ENCODE results near the gene MAPK10. TPM values are rescaled to one million over a fixed set of nuclear protein-coding genes. Genes with fewer than 3 reads are reported as not detected.

The MAPK10 gene
- total RNA-seq, 1 experiment from 2014 or later: 0.79 TPM

DNA sequence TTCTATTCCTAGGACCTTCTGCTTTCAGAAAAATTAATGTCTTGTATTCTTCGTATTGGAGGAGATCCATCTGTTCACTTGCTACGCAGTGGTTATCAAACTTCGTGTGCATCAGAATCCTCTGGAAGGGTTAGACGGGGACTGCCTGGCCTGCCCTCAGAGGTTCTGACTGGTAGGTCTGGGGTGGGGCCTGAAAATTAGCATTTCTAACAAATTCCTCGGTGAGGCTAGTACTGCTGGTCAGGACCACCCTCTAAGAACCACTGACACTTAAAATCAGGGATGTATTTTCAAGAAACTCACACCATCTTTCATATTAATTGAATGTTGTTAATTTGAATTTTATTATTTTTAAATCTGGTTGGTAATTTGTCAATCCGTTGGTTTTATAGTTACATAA, 63.0 kb downstream of the MAPK10 start:
- no TSS peak for BruUV-seq (replicated peaks)
- Mint-ChIP-seq H3K27ac (ENCODE audit: unreplicated experiment) (no peak overlapping the region), H3K9me3 (ENCODE audit: unreplicated experiment) (no peaks in the 10 kb centered on the region), H3K4me1 (ENCODE audit: low read depth, unreplicated experiment) (peaks cover 11% of the 10 kb centered on the region), H3K4me3 (ENCODE audit: unreplicated experiment) (no peak overlapping the region), H3K27me3 (ENCODE audit: insufficient read depth, unreplicated experiment) (no peaks in the 10 kb centered on the region), H3K36me3 (ENCODE audit: insufficient read depth, unreplicated experiment) (peaks cover 10% of the 10 kb centered on the region)
- POLR2A ChIA-PET: no interaction called here
- intact Hi-C loops (cut with micrococcal nuclease; ENCODE audit: unreplicated experiment): no loop called here
- H3K4me3 ChIP-seq (ENCODE audit: low read depth, low read length): no peak overlapping the region
- TF ChIP-seq, protein P1, sequence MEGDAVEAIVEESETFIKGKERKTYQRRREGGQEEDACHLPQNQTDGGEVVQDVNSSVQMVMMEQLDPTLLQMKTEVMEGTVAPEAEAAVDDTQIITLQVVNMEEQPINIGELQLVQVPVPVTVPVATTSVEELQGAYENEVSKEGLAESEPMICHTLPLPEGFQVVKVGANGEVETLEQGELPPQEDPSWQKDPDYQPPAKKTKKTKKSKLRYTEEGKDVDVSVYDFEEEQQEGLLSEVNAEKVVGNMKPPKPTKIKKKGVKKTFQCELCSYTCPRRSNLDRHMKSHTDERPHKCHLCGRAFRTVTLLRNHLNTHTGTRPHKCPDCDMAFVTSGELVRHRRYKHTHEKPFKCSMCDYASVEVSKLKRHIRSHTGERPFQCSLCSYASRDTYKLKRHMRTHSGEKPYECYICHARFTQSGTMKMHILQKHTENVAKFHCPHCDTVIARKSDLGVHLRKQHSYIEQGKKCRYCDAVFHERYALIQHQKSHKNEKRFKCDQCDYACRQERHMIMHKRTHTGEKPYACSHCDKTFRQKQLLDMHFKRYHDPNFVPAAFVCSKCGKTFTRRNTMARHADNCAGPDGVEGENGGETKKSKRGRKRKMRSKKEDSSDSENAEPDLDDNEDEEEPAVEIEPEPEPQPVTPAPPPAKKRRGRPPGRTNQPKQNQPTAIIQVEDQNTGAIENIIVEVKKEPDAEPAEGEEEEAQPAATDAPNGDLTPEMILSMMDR (IDR thresholded peaks at IDR 0.05; ENCODE audit: insufficient read depth in 1 of 2, low read depth in 1 of 2, low read length in 1 of 2, severe bottlenecking in 1 of 2, unreplicated experiment in 1 of 2): no peak
- H3K4me1 ChIP-seq: peaks cover 12% of the 10 kb centered on the region
- CTCF ChIA-PET: no interaction called here
- no peak for DNase-seq
- H3K9me3 ChIP-seq: peaks cover 13% of the 10 kb centered on the region
- no peaks in the 10 kb centered on the region for H3K27me3 ChIP-seq (replicated peaks; ENCODE audit: control insufficient read depth, insufficient read depth, low read length)
- no peaks in the 10 kb centered on the region for H3K36me3 ChIP-seq (ENCODE audit: control insufficient read depth, insufficient read depth, low read length)

DNA sequence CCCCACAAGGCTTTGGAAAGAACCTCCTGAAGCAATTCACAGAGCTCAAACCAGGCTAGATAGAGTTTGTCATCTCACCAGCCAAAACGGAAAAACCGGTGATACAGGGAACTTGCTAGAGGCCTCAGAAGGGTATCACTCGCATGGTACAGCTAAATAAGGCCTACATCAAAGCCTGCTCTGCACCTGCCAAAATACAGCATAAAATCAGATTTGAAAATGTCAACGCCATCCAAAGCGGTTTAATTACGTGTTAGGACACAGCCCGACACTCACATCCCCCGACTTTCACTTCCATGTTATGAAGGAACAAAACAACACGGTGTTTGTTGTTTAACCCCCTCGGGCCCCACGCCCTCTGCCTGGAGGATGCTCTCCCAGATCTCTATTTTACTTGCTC, 65.0 kb downstream of the MAPK10 start:
- TF ChIP-seq, protein P1 (IDR thresholded peaks at IDR 0.05; ENCODE audit: insufficient read depth in 1 of 2, low read depth in 1 of 2, low read length in 1 of 2, severe bottlenecking in 1 of 2, unreplicated experiment in 1 of 2): no peak
- H3K4me3 ChIP-seq (ENCODE audit: low read depth, low read length): no peak overlapping the region
- Mint-ChIP-seq H3K27ac (ENCODE audit: unreplicated experiment) (no peak overlapping the region), H3K9me3 (ENCODE audit: unreplicated experiment) (no peaks in the 10 kb centered on the region), H3K36me3 (ENCODE audit: insufficient read depth, unreplicated experiment) (no peaks in the 10 kb centered on the region), H3K4me1 (ENCODE audit: low read depth, unreplicated experiment) (no peaks in the 10 kb centered on the region), H3K27me3 (ENCODE audit: insufficient read depth, unreplicated experiment) (no peaks in the 10 kb centered on the region), H3K4me3 (ENCODE audit: unreplicated experiment) (no peak overlapping the region)
- H3K9me3 ChIP-seq: peaks cover under 1% of the 10 kb centered on the region; the same call in 1 of the 2 replicates
- H3K4me1 ChIP-seq: peaks cover under 1% of the 10 kb centered on the region
- POLR2A ChIA-PET: no interaction called here
- CTCF ChIA-PET: no interaction called here
- no TSS peak for BruUV-seq (replicated peaks)
- intact Hi-C loops (cut with micrococcal nuclease; ENCODE audit: unreplicated experiment): no loop called here
- no peaks in the 10 kb centered on the region for H3K27me3 ChIP-seq (replicated peaks; ENCODE audit: control insufficient read depth, insufficient read depth, low read length)
- DNase-seq: no peak
- H3K36me3 ChIP-seq (ENCODE audit: control insufficient read depth, insufficient read depth, low read length): no peaks in the 10 kb centered on the region

DNA sequence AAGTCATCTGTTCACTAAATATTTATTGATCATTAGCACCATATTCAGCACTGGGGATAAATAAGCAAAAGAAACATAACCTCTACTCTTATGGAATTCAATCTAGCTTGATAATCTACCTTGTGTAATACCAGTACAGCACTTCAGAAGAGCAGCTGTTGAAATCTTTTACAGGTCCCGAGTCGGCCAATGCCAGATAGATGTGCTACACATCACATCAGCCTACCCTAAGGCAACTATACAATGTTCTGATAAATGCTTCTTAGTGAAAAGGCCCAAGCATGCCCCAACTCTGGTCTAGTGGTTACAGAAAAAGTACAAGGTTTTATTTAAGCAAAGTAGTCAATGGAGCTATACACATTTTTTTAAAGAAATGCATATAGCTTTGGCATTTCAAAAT, 68.7 kb downstream of the MAPK10 start:
- no peak for DNase-seq
- no peaks in the 10 kb centered on the region for H3K4me1 ChIP-seq
- H3K27me3 Mint-ChIP-seq (ENCODE audit: insufficient read depth, unreplicated experiment): peaks cover 3% of the 10 kb centered on the region
- no peaks in the 10 kb centered on the region for H3K4me1 Mint-ChIP-seq (ENCODE audit: low read depth, unreplicated experiment)
- H3K4me3 Mint-ChIP-seq (ENCODE audit: unreplicated experiment): no peak overlapping the region
- H3K9me3 Mint-ChIP-seq (ENCODE audit: unreplicated experiment): peaks cover 11% of the 10 kb centered on the region
- TF ChIP-seq, protein P1 (IDR thresholded peaks at IDR 0.05; ENCODE audit: insufficient read depth in 1 of 2, low read depth in 1 of 2, low read length in 1 of 2, severe bottlenecking in 1 of 2, unreplicated experiment in 1 of 2): no peak
- H3K4me3 ChIP-seq (ENCODE audit: low read depth, low read length): no peak overlapping the region
- H3K36me3 ChIP-seq (ENCODE audit: control insufficient read depth, insufficient read depth, low read length): no peaks in the 10 kb centered on the region
- H3K27ac Mint-ChIP-seq (ENCODE audit: unreplicated experiment): no peak overlapping the region
- intact Hi-C loops (cut with micrococcal nuclease; ENCODE audit: unreplicated experiment): no loop called here
- H3K27me3 ChIP-seq (replicated peaks; ENCODE audit: control insufficient read depth, insufficient read depth, low read length): no peaks in the 10 kb centered on the region
- POLR2A ChIA-PET: no interaction called here
- no peaks in the 10 kb centered on the region for H3K36me3 Mint-ChIP-seq (ENCODE audit: insufficient read depth, unreplicated experiment)
- BruUV-seq (replicated peaks): no TSS peak
- CTCF ChIA-PET: no interaction called here
- H3K9me3 ChIP-seq: no peaks in the 10 kb centered on the region
